Stimulated activated naive CD8-positive, alpha-beta T cell treated with anti-CD3 and anti-CD28 coated beads, Interleukin-15, Interleukin-2, amounts not matched to agents 100 ng/mL and 50 ng/mL, for 24 hours (primary cell): Measurements from ENCODE around the gene ARL15.

Experiments
- H3K27ac Mint-ChIP-seq: one replicate; pipeline ENCODE4 v1.8.0; 2021; ENCODE audit warnings: mild to moderate bottlenecking, mixed read lengths
- H3K27me3 Mint-ChIP-seq: one replicate; pipeline ENCODE4 v1.8.0; 2021; ENCODE audit warnings: mixed read lengths
- H3K36me3 Mint-ChIP-seq: one replicate; pipeline ENCODE4 v1.8.0; 2021; ENCODE audit warnings: low read depth, mixed read lengths
- H3K4me1 Mint-ChIP-seq: one replicate; pipeline ENCODE4 v1.8.0; 2021; ENCODE audit warnings: low read depth, mixed read lengths
- H3K4me3 Mint-ChIP-seq: one replicate; pipeline ENCODE4 v1.8.0; 2021; ENCODE audit warnings: mild to moderate bottlenecking, mixed read lengths
- H3K9me3 Mint-ChIP-seq: one replicate; pipeline ENCODE4 v1.8.0; 2021; ENCODE audit warnings: mixed read lengths

ARL15 gene

GRCh38 chr5:54195701-54196100 is 114.7 kb downstream of the ARL15 start:
- Mint-ChIP-seq H3K9me3 (peaks cover under 1% of the 10 kb centered on the region), H3K4me1 (peaks cover 13% of the 10 kb centered on the region), H3K4me3 (no peak overlapping the region), H3K36me3 (peaks cover under 1% of the 10 kb centered on the region), H3K27me3 (no peaks in the 10 kb centered on the region), H3K27ac (no peak overlapping the region)

GRCh38 chr5:54194318-54194717 is 116.1 kb downstream of the ARL15 start:
- Mint-ChIP-seq H3K9me3 (no peaks in the 10 kb centered on the region), H3K4me3 (no peak overlapping the region), H3K36me3 (no peaks in the 10 kb centered on the region), H3K27ac (no peak overlapping the region), H3K4me1 (peaks cover 13% of the 10 kb centered on the region), H3K27me3 (no peaks in the 10 kb centered on the region)

GRCh38 chr5:54187694-54188093 is 122.7 kb downstream of the ARL15 start:
- no peaks in the 10 kb centered on the region for H3K27me3 Mint-ChIP-seq
- no peak overlapping the region for H3K27ac Mint-ChIP-seq
- peaks cover 9% of the 10 kb centered on the region for H3K9me3 Mint-ChIP-seq
- no peaks in the 10 kb centered on the region for H3K4me1 Mint-ChIP-seq
- H3K36me3 Mint-ChIP-seq = peaks cover 8% of the 10 kb centered on the region
- H3K4me3 Mint-ChIP-seq = no peak overlapping the region

GRCh38 chr5:54186912-54187445 is 123.4 kb downstream of the ARL15 start:
- peaks cover 9% of the 10 kb centered on the region for H3K9me3 Mint-ChIP-seq
- H3K36me3 Mint-ChIP-seq = peaks cover 8% of the 10 kb centered on the region
- no peaks in the 10 kb centered on the region for H3K4me1 Mint-ChIP-seq
- no peak overlapping the region for H3K27ac Mint-ChIP-seq
- no peak overlapping the region for H3K4me3 Mint-ChIP-seq
- no peaks in the 10 kb centered on the region for H3K27me3 Mint-ChIP-seq

- Mint-ChIP-seq H3K4me3 (no peak overlapping the region), H3K36me3 (peaks cover 8% of the 10 kb centered on the region), H3K27ac (no peak overlapping the region), H3K9me3 (peaks cover 9% of the 10 kb centered on the region), H3K4me1 (no peaks in the 10 kb centered on the region), H3K27me3 (no peaks in the 10 kb centered on the region)
Observed at GRCh38 chr5:54186108-54186507, 124.3 kb downstream of the ARL15 start.

GRCh38 chr5:54184806-54185205 is 125.6 kb downstream of the ARL15 start:
- Mint-ChIP-seq H3K9me3 (peaks cover 9% of the 10 kb centered on the region), H3K36me3 (peaks cover 8% of the 10 kb centered on the region), H3K27me3 (no peaks in the 10 kb centered on the region), H3K4me3 (no peak overlapping the region), H3K4me1 (no peaks in the 10 kb centered on the region), H3K27ac (no peak overlapping the region)

GRCh38 chr5:54180630-54181031 is 129.7 kb downstream of the ARL15 start:
- Mint-ChIP-seq H3K9me3 (peaks cover 12% of the 10 kb centered on the region), H3K36me3 (peaks cover 17% of the 10 kb centered on the region), H3K27me3 (no peaks in the 10 kb centered on the region), H3K4me3 (no peak overlapping the region), H3K4me1 (peaks cover 3% of the 10 kb centered on the region), H3K27ac (no peak overlapping the region)

- Mint-ChIP-seq H3K27me3 (no peaks in the 10 kb centered on the region), H3K4me3 (no peak overlapping the region), H3K9me3 (peaks cover 3% of the 10 kb centered on the region), H3K4me1 (peaks cover 3% of the 10 kb centered on the region), H3K36me3 (peaks cover 9% of the 10 kb centered on the region), H3K27ac (no peak overlapping the region)
Observed at GRCh38 chr5:54178991-54179390, 131.4 kb downstream of the ARL15 start.

GRCh38 chr5:54178207-54178606 is 132.2 kb downstream of the ARL15 start:
- Mint-ChIP-seq H3K4me1 (peaks cover 3% of the 10 kb centered on the region), H3K4me3 (no peak overlapping the region), H3K36me3 (peaks cover 13% of the 10 kb centered on the region), H3K9me3 (peaks cover 9% of the 10 kb centered on the region), H3K27ac (no peak overlapping the region), H3K27me3 (no peaks in the 10 kb centered on the region)

GRCh38 chr5:54177058-54177457 is 133.3 kb downstream of the ARL15 start:
- peaks cover 9% of the 10 kb centered on the region for H3K9me3 Mint-ChIP-seq
- peaks cover 3% of the 10 kb centered on the region for H3K4me1 Mint-ChIP-seq
- peaks cover 13% of the 10 kb centered on the region for H3K36me3 Mint-ChIP-seq
- H3K4me3 Mint-ChIP-seq = no peak overlapping the region
- no peaks in the 10 kb centered on the region for H3K27me3 Mint-ChIP-seq
- H3K27ac Mint-ChIP-seq = no peak overlapping the region

- H3K4me1 Mint-ChIP-seq = peaks cover 3% of the 10 kb centered on the region
Observed at GRCh38 chr5:54176066-54176830, 134.1 kb downstream of the ARL15 start.

GRCh38 chr5:54173251-54173650 is 137.1 kb downstream of the ARL15 start:
- Mint-ChIP-seq H3K27ac (no peak overlapping the region), H3K4me3 (no peak overlapping the region), H3K4me1 (peaks cover 3% of the 10 kb centered on the region), H3K9me3 (peaks cover 9% of the 10 kb centered on the region), H3K36me3 (peaks cover 31% of the 10 kb centered on the region), H3K27me3 (no peaks in the 10 kb centered on the region)

More at GRCh38 chr5:54176066-54176830, 134.1 kb downstream of the ARL15 start:
- H3K36me3 Mint-ChIP-seq = peaks cover 13% of the 10 kb centered on the region
- no peak overlapping the region for H3K4me3 Mint-ChIP-seq
- H3K27me3 Mint-ChIP-seq = no peaks in the 10 kb centered on the region
- H3K9me3 Mint-ChIP-seq = peaks cover 9% of the 10 kb centered on the region
- no peak overlapping the region for H3K27ac Mint-ChIP-seq

GRCh38 chr5:54171645-54172384 is 138.6 kb downstream of the ARL15 start:
- Mint-ChIP-seq H3K9me3 (peaks cover 9% of the 10 kb centered on the region), H3K4me1 (peaks cover 3% of the 10 kb centered on the region), H3K27me3 (no peaks in the 10 kb centered on the region), H3K27ac (no peak overlapping the region), H3K36me3 (peaks cover 46% of the 10 kb centered on the region), H3K4me3 (no peak overlapping the region)

GRCh38 chr5:54165687-54166086 is 144.7 kb downstream of the ARL15 start:
- Mint-ChIP-seq H3K9me3 (peaks cover 3% of the 10 kb centered on the region), H3K4me1 (no peaks in the 10 kb centered on the region), H3K36me3 (peaks cover 59% of the 10 kb centered on the region), H3K27me3 (no peaks in the 10 kb centered on the region), H3K27ac (no peak overlapping the region), H3K4me3 (no peak overlapping the region)

- H3K27ac Mint-ChIP-seq = no peak overlapping the region
- H3K4me1 Mint-ChIP-seq = no peaks in the 10 kb centered on the region
- peaks cover 3% of the 10 kb centered on the region for H3K9me3 Mint-ChIP-seq
- no peak overlapping the region for H3K4me3 Mint-ChIP-seq
- H3K36me3 Mint-ChIP-seq = peaks cover 27% of the 10 kb centered on the region
- no peaks in the 10 kb centered on the region for H3K27me3 Mint-ChIP-seq
Observed at GRCh38 chr5:54162184-54162583, 148.2 kb downstream of the ARL15 start.
